Mesendoderm (in vitro differentiated cells): ENCODE measurements around the gene SLC26A8.

Experiments
- DNase-seq: peaks from one replicate; pipeline ENCODE4 v3.0.0; 2013
- H2AK5ac ChIP-seq: 2 replicates; pipeline ENCODE4 v1.6.1; 2013; ENCODE audit warnings: low read length, inconsistent platforms
- H2BK120ac ChIP-seq: 2 replicates; pipeline ENCODE4 v1.6.1; 2013; ENCODE audit warnings: low read depth, mild to moderate bottlenecking, low read length, moderate library complexity, mixed read lengths
- H2BK15ac ChIP-seq: replicated peaks from 2 replicates; pipeline ENCODE4 v1.6.1; 2013; ENCODE audit warnings: low read depth, mild to moderate bottlenecking, moderate library complexity
- H2BK5ac ChIP-seq: 2 replicates; pipeline ENCODE4 v1.6.1; 2013; ENCODE audit warnings: low read length, inconsistent platforms
- H3K18ac ChIP-seq: 2 replicates; pipeline ENCODE4 v1.6.1; 2013; ENCODE audit warnings: mild to moderate bottlenecking, low read length, mixed read lengths
- H3K23ac ChIP-seq: one replicate; pipeline ENCODE4 v1.6.1; 2013; ENCODE audit warnings: low read length
- H3K27ac ChIP-seq: 2 replicates; pipeline ENCODE4 v1.5.1; 2013; ENCODE audit warnings: low read depth, mild to moderate bottlenecking, inconsistent platforms, low read length, moderate library complexity
- H3K27me3 ChIP-seq: 2 replicates; pipeline ENCODE4 v1.6.1; 2013; ENCODE audit warnings: low read length, control low read depth, mild to moderate bottlenecking, inconsistent platforms; ENCODE audit not compliant: insufficient read depth, poor library complexity
- H3K36me3 ChIP-seq: 2 replicates; pipeline ENCODE4 v1.6.1; 2013; ENCODE audit warnings: low read length, inconsistent platforms; ENCODE audit not compliant: control insufficient read depth, insufficient read depth
- H3K4ac ChIP-seq: one replicate; pipeline ENCODE4 v1.6.1; 2013; ENCODE audit warnings: low read depth, mild to moderate bottlenecking, low read length, moderate library complexity
- H3K4me1 ChIP-seq: 2 replicates; pipeline ENCODE4 v1.6.1; 2013; ENCODE audit warnings: low read depth, low read length, inconsistent platforms; ENCODE audit not compliant: control insufficient read depth
- H3K4me2 ChIP-seq: 2 replicates; pipeline ENCODE4 v1.6.1; 2013; ENCODE audit warnings: low read length
- H3K4me3 ChIP-seq: 2 replicates; pipeline ENCODE4 v1.5.1; 2013; ENCODE audit warnings: mild to moderate bottlenecking, low read length
- H3K56ac ChIP-seq: one replicate; pipeline ENCODE4 v1.6.1; 2013; ENCODE audit warnings: low read length
- H3K79me1 ChIP-seq: 2 replicates; pipeline ENCODE4 v1.6.1; 2013; ENCODE audit warnings: low read length, inconsistent platforms
- H3K79me2 ChIP-seq: 2 replicates; pipeline ENCODE4 v1.6.1; 2013; ENCODE audit warnings: mild to moderate bottlenecking, low read length; ENCODE audit not compliant: control insufficient read depth, insufficient read depth
- H3K9ac ChIP-seq: 2 replicates; pipeline ENCODE4 v1.6.1; 2013; ENCODE audit warnings: low read length, inconsistent platforms
- H4K5ac ChIP-seq: one replicate; pipeline ENCODE4 v1.6.1; 2013; ENCODE audit warnings: low read length
- H4K8ac ChIP-seq: one replicate; pipeline ENCODE4 v1.6.1; 2013; ENCODE audit warnings: low read depth, mild to moderate bottlenecking, control low read depth, low read length, moderate library complexity
- WGBS: extraction: QIAGEN DNeasy Blood & Tissue Kit; methylation state at CpG from one replicate; pipeline ENCODE4 v1.1.7; 2013; ENCODE audit warnings: low lambda C conversion rate, missing lambda C conversion rate; ENCODE audit not compliant: insufficient coverage; ENCODE audit errors: extremely low coverage; 5-methylcytosine and 5-hydroxymethylcytosine counted together

Gene SLC26A8

GRCh38 chr6:36049582-36049981, 25.1 kb upstream of the SLC26A8 start:
- no peak overlapping the region for H3K18ac ChIP-seq
- no peaks in the 10 kb centered on the region for H3K36me3 ChIP-seq
- H2BK15ac ChIP-seq = no peak overlapping the region
- no peak overlapping the region for H2BK120ac ChIP-seq
- H3K79me1 ChIP-seq = peaks cover 14% of the 10 kb centered on the region
- H3K4me3 ChIP-seq = no peak overlapping the region
- H3K4me2 ChIP-seq = no peak overlapping the region
- no peak overlapping the region for H3K23ac ChIP-seq
- H4K5ac ChIP-seq = no peak overlapping the region
- no peak overlapping the region for H4K8ac ChIP-seq
- H3K9ac ChIP-seq = no peak overlapping the region
- DNase-seq = no peak
- H3K4ac ChIP-seq = no peak overlapping the region
- peaks cover 10% of the 10 kb centered on the region for H3K79me2 ChIP-seq
- no peak overlapping the region for H3K27ac ChIP-seq
- H2AK5ac ChIP-seq = no peak overlapping the region
- no peaks in the 10 kb centered on the region for H3K4me1 ChIP-seq
- no peaks in the 10 kb centered on the region for H3K27me3 ChIP-seq
- H3K56ac ChIP-seq = no peak overlapping the region
- H2BK5ac ChIP-seq = no peak overlapping the region
- WGBS = no CpG with 5 or more reads among the region's 2 CpGs

- Histone ChIP-seq H3K79me2 (peaks cover 24% of the 10 kb centered on the region), H2AK5ac (no peak overlapping the region), H3K4me3 (no peak overlapping the region), H4K8ac (no peak overlapping the region), H3K36me3 (no peaks in the 10 kb centered on the region), H3K4me2 (no peak overlapping the region), H2BK5ac (no peak overlapping the region), H4K5ac (no peak overlapping the region), H3K27ac (no peak overlapping the region), H3K18ac (no peak overlapping the region), H3K79me1 (peaks cover 10% of the 10 kb centered on the region), H3K9ac (no peak overlapping the region), H2BK120ac (no peak overlapping the region), H2BK15ac (no peak overlapping the region), H3K27me3 (no peaks in the 10 kb centered on the region), H3K23ac (no peak overlapping the region), H3K4me1 (no peaks in the 10 kb centered on the region), H3K56ac (no peak overlapping the region), H3K4ac (no peak overlapping the region)
- WGBS = 100% methylated on average over 1 of the region's 12 CpGs
- no peak for DNase-seq
Measured at GRCh38 chr6:36042618-36043260, 18.3 kb upstream of the SLC26A8 start.

GRCh38 chr6:36040958-36041357, 16.5 kb upstream of the SLC26A8 start:
- Histone ChIP-seq H3K9ac (no peak overlapping the region), H3K4ac (no peak overlapping the region), H3K4me3 (no peak overlapping the region), H2BK120ac (no peak overlapping the region), H3K4me2 (no peak overlapping the region), H3K4me1 (no peaks in the 10 kb centered on the region), H3K27me3 (no peaks in the 10 kb centered on the region), H3K79me1 (peaks cover 13% of the 10 kb centered on the region), H3K27ac (no peak overlapping the region), H2AK5ac (no peak overlapping the region), H3K23ac (no peak overlapping the region), H3K56ac (no peak overlapping the region), H4K8ac (no peak overlapping the region), H4K5ac (no peak overlapping the region), H3K18ac (no peak overlapping the region), H3K79me2 (peaks cover 27% of the 10 kb centered on the region), H2BK5ac (no peak overlapping the region), H3K36me3 (no peaks in the 10 kb centered on the region), H2BK15ac (no peak overlapping the region)
- DNase-seq = no peak

- Histone ChIP-seq H3K56ac (no peak overlapping the region), H3K27me3 (no peaks in the 10 kb centered on the region), H3K27ac (no peak overlapping the region), H4K5ac (no peak overlapping the region), H3K79me2 (peaks cover 28% of the 10 kb centered on the region), H4K8ac (no peak overlapping the region), H3K9ac (no peak overlapping the region), H2AK5ac (no peak overlapping the region), H3K4me2 (no peak overlapping the region), H3K4me1 (no peaks in the 10 kb centered on the region), H3K18ac (no peak overlapping the region), H3K79me1 (peaks cover 13% of the 10 kb centered on the region), H3K36me3 (no peaks in the 10 kb centered on the region), H2BK15ac (no peak overlapping the region), H3K4me3 (no peak overlapping the region), H3K4ac (no peak overlapping the region), H3K23ac (no peak overlapping the region), H2BK5ac (no peak overlapping the region), H2BK120ac (no peak overlapping the region)
- no peak for DNase-seq
Measured at GRCh38 chr6:36039112-36039511, 14.7 kb upstream of the SLC26A8 start.

- Histone ChIP-seq H3K79me1 (peaks cover 17% of the 10 kb centered on the region), H3K36me3 (no peaks in the 10 kb centered on the region), H2AK5ac (no peak overlapping the region), H3K27me3 (no peaks in the 10 kb centered on the region), H3K56ac (no peak overlapping the region), H2BK5ac (no peak overlapping the region), H3K4me3 (no peak overlapping the region), H4K8ac (no peak overlapping the region), H3K4ac (no peak overlapping the region), H3K27ac (no peak overlapping the region), H3K4me1 (no peaks in the 10 kb centered on the region), H3K18ac (no peak overlapping the region), H3K9ac (no peak overlapping the region), H3K79me2 (peaks cover 34% of the 10 kb centered on the region), H3K23ac (no peak overlapping the region), H3K4me2 (no peak overlapping the region), H4K5ac (no peak overlapping the region), H2BK15ac (no peak overlapping the region), H2BK120ac (no peak overlapping the region)
- no peak for DNase-seq
- WGBS = no CpG with 5 or more reads among the region's 4 CpGs
Measured at GRCh38 chr6:36038120-36038876, 13.9 kb upstream of the SLC26A8 start.

GRCh38 chr6:36035225-36035624, 10.8 kb upstream of the SLC26A8 start:
- Histone ChIP-seq H2BK5ac (no peak overlapping the region), H3K4ac (no peak overlapping the region), H3K36me3 (no peaks in the 10 kb centered on the region), H2BK120ac (no peak overlapping the region), H4K5ac (no peak overlapping the region), H3K4me1 (no peaks in the 10 kb centered on the region), H3K23ac (no peak overlapping the region), H3K79me1 (peaks cover 16% of the 10 kb centered on the region), H3K18ac (no peak overlapping the region), H3K9ac (no peak overlapping the region), H3K4me3 (no peak overlapping the region), H3K27me3 (no peaks in the 10 kb centered on the region), H3K4me2 (no peak overlapping the region), H2BK15ac (no peak overlapping the region), H4K8ac (no peak overlapping the region), H2AK5ac (no peak overlapping the region), H3K79me2 (peaks cover 37% of the 10 kb centered on the region), H3K27ac (no peak overlapping the region), H3K56ac (no peak overlapping the region)
- no CpG with 5 or more reads among the region's 4 CpGs for WGBS
- DNase-seq = no peak
